ENCODE data around the gene MIEN1.
A peak's percentile ranks its signal among the peaks of the same experiment; 100 is the strongest.
"Not testable (repeated sequence)": the region's sequence is repeated elsewhere in the genome, so short reads cannot be mapped to it uniquely, and the experiment has no call there.

The MIEN1 gene

GRCh38 chr17:39738983-39739884 lies 8.9 kb upstream of the MIEN1 start:
- no peak for DNase-seq

- peak; percentile 26 for DNase-seq
Observed at GRCh38 chr17:39738568-39738901, 8.2 kb upstream of the MIEN1 start.

- DNase-seq: no peak
Observed at GRCh38 chr17:39737760-39738567, 7.6 kb upstream of the MIEN1 start, which contains the start of gene GRB7. TSS of gene GRB7 (plus strand) at chr17:39737938. CDS start at chr17:39742302, 4,364 bp downstream.

- no peak for DNase-seq
Observed at GRCh38 chr17:39737206-39737759, 7.0 kb upstream of the MIEN1 start.

GRCh38 chr17:39736319-39737165 lies 6.2 kb upstream of the MIEN1 start:
- no peak for DNase-seq

GRCh38 chr17:39735882-39736281 lies 5.5 kb upstream of the MIEN1 start:
- DNase-seq: no peak

GRCh38 chr17:39732586-39732985 lies 2.3 kb upstream of the MIEN1 start:
- DNase-seq: no peak

GRCh38 chr17:39729280-39729851 lies 966 bp downstream of the MIEN1 start:
- no peak for DNase-seq

GRCh38 chr17:39727556-39727955 lies 2.8 kb downstream of the MIEN1 start:
- no peak for DNase-seq

- DNase-seq: no peak
Observed at GRCh38 chr17:39726617-39727016, 3.7 kb downstream of the MIEN1 start.

GRCh38 chr17:39725923-39726322 lies 4.4 kb downstream of the MIEN1 start:
- not testable (repeated sequence) for DNase-seq

- DNase-seq: no peak
Observed at GRCh38 chr17:39724731-39725130, 5.6 kb downstream of the MIEN1 start.

- DNase-seq: no peak
Observed at GRCh38 chr17:39722965-39723848, 7.1 kb downstream of the MIEN1 start.

- no peak for DNase-seq
Observed at GRCh38 chr17:39722104-39722503, 8.2 kb downstream of the MIEN1 start.

GRCh38 chr17:39719563-39720355 lies 10.6 kb downstream of the MIEN1 start:
- DNase-seq: no peak

- no peak for DNase-seq
Observed at GRCh38 chr17:39717660-39718059, 12.7 kb downstream of the MIEN1 start.

GRCh38 chr17:39716879-39717536 lies 13.3 kb downstream of the MIEN1 start:
- DNase-seq: no peak

- DNase-seq: no peak
Observed at GRCh38 chr17:39716073-39716818, 14.1 kb downstream of the MIEN1 start.
